ENCODE results near the gene BLVRB. TPM values are rescaled to one million over a fixed set of nuclear protein-coding genes. Genes with fewer than 3 reads are reported as not detected.
A peak's percentile ranks its signal among the peaks of the same experiment; 100 is the strongest.

Gene BLVRB
- total RNA-seq, 4 donors from 2014 or later: 159 to 223 (median 194) TPM

- no peaks in the 10 kb centered on the region for H3K9me3 ChIP-seq
- no peaks in the 10 kb centered on the region for H3K27me3 ChIP-seq
- DNase-seq (ENCODE audit: extremely low spot score): no peak
- 92% methylated on average over 13 of the region's 13 CpGs for WGBS
- H3K36me3 ChIP-seq: no peaks in the 10 kb centered on the region
- H3K4me3 ChIP-seq: no peak overlapping the region
- intact Hi-C loops (cut with DNase I): no loop called here
- peaks cover 0 to 7% (median 4%) of the 10 kb centered on the region in 4 donors for H3K4me1 ChIP-seq
- TF ChIP-seq POLR2A (IDR thresholded peaks at IDR 0.05; ENCODE audit: low read depth) (no peak), EP300 (IDR thresholded peaks at IDR 0.05) (no peak), POLR2AphosphoS5 (IDR thresholded peaks at IDR 0.05) (no peak), CTCF (IDR thresholded peaks at IDR 0.05) (no peak)
- H3K27ac ChIP-seq (replicated peaks in 1 of 4): no peak overlapping the region
These were observed 7.0 kb upstream of the BLVRB start for GRCh38 chr19:40472516-40472915.

GRCh38 chr19:40471111-40471510 is 5.6 kb upstream of the BLVRB start:
- 98% methylated on average over 3 of the region's 3 CpGs for WGBS
- no peaks in the 10 kb centered on the region for H3K9me3 ChIP-seq
- peaks cover 9 to 19% (median 16%) of the 10 kb centered on the region in 4 donors for H3K4me1 ChIP-seq
- H3K36me3 ChIP-seq: no peaks in the 10 kb centered on the region
- no peak for DNase-seq (ENCODE audit: extremely low spot score)
- no peak for TF ChIP-seq EP300 (IDR thresholded peaks at IDR 0.05)
- TF ChIP-seq POLR2AphosphoS5 (IDR thresholded peaks at IDR 0.05): no peak
- TF ChIP-seq POLR2A (IDR thresholded peaks at IDR 0.05; ENCODE audit: low read depth): no peak
- no peak for TF ChIP-seq CTCF (IDR thresholded peaks at IDR 0.05)
- no peak overlapping the region for H3K27ac ChIP-seq (replicated peaks in 1 of 4)
- H3K27me3 ChIP-seq: no peaks in the 10 kb centered on the region
- intact Hi-C loops (cut with DNase I): no loop called here
- H3K4me3 ChIP-seq: no peak overlapping the region

GRCh38 chr19:40469011-40469410 is 3.5 kb upstream of the BLVRB start:
- Histone ChIP-seq H3K36me3 (no peaks in the 10 kb centered on the region), H3K4me3 (no peak overlapping the region), H3K27me3 (no peaks in the 10 kb centered on the region), H3K4me1 (peaks cover 21 to 36% (median 31%) of the 10 kb centered on the region in 4 donors), H3K9me3 (no peaks in the 10 kb centered on the region), H3K27ac (replicated peaks in 1 of 4) (no peak overlapping the region)
- WGBS: 96% methylated on average over 6 of the region's 6 CpGs
- intact Hi-C loops (cut with DNase I): no loop called here
- TF ChIP-seq EP300 (IDR thresholded peaks at IDR 0.05) (no peak), POLR2A (IDR thresholded peaks at IDR 0.05; ENCODE audit: low read depth) (no peak), CTCF (IDR thresholded peaks at IDR 0.05) (no peak), POLR2AphosphoS5 (IDR thresholded peaks at IDR 0.05) (no peak)
- DNase-seq (ENCODE audit: extremely low spot score): no peak

GRCh38 chr19:40466985-40467734 is 1.6 kb upstream of the BLVRB start, which contains the start of gene SPTBN4:
Gene SPTBN4, plus strand, starts transcription at chr19:40467001. Its CDS starts 5,621 bp downstream, at chr19:40472622.
- H3K27me3 ChIP-seq: no peaks in the 10 kb centered on the region
- no peak for TF ChIP-seq EP300 (IDR thresholded peaks at IDR 0.05)
- TF ChIP-seq CTCF (IDR thresholded peaks at IDR 0.05): no peak
- H3K36me3 ChIP-seq: no peaks in the 10 kb centered on the region
- DNase-seq (ENCODE audit: extremely low spot score): no peak
- intact Hi-C loops (cut with DNase I): no loop called here
- peak within 1 kb of the TSS; percentile 68 to 92 (median 82) for H3K27ac ChIP-seq (replicated peaks in 1 of 4)
- WGBS: 6% methylated on average over 35 of the region's 87 CpGs
- H3K4me1 ChIP-seq: peaks cover 23 to 47% (median 44%) of the 10 kb centered on the region in 4 donors
- no peaks in the 10 kb centered on the region for H3K9me3 ChIP-seq
- H3K4me3 ChIP-seq: peak within 1 kb of the TSS; percentile 69 to 89 (median 80)

All from esophagus muscularis mucosa (tissue), 4 donors.